Measurements from ENCODE around the gene HAS3.
"Not testable (repeated sequence)": the region's sequence is repeated elsewhere in the genome, so short reads cannot be mapped to it uniquely, and the experiment has no call there.

The HAS3 gene

GRCh38 chr16:69131167-69131838 is 25.9 kb downstream of the HAS3 start:
- DNase-seq (ENCODE audit: low read depth) = peak; percentile 88
- peak overlapping the region; percentile 95 for H3K4me3 ChIP-seq (ENCODE audit: low read depth, low read length)
- TF ChIP-seq, protein P1, sequence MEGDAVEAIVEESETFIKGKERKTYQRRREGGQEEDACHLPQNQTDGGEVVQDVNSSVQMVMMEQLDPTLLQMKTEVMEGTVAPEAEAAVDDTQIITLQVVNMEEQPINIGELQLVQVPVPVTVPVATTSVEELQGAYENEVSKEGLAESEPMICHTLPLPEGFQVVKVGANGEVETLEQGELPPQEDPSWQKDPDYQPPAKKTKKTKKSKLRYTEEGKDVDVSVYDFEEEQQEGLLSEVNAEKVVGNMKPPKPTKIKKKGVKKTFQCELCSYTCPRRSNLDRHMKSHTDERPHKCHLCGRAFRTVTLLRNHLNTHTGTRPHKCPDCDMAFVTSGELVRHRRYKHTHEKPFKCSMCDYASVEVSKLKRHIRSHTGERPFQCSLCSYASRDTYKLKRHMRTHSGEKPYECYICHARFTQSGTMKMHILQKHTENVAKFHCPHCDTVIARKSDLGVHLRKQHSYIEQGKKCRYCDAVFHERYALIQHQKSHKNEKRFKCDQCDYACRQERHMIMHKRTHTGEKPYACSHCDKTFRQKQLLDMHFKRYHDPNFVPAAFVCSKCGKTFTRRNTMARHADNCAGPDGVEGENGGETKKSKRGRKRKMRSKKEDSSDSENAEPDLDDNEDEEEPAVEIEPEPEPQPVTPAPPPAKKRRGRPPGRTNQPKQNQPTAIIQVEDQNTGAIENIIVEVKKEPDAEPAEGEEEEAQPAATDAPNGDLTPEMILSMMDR (IDR thresholded peaks at IDR 0.05; ENCODE audit: low read depth, low read length) = no peak
- TF ChIP-seq MAX (IDR thresholded peaks at IDR 0.05; ENCODE audit: low read depth, low read length) (no peak), MYC (IDR thresholded peaks at IDR 0.05; ENCODE audit: low read depth, low read length) (no peak), POLR2A (IDR thresholded peaks at IDR 0.05; ENCODE audit: extremely low read depth, insufficient read length) (no peak)

DNA sequence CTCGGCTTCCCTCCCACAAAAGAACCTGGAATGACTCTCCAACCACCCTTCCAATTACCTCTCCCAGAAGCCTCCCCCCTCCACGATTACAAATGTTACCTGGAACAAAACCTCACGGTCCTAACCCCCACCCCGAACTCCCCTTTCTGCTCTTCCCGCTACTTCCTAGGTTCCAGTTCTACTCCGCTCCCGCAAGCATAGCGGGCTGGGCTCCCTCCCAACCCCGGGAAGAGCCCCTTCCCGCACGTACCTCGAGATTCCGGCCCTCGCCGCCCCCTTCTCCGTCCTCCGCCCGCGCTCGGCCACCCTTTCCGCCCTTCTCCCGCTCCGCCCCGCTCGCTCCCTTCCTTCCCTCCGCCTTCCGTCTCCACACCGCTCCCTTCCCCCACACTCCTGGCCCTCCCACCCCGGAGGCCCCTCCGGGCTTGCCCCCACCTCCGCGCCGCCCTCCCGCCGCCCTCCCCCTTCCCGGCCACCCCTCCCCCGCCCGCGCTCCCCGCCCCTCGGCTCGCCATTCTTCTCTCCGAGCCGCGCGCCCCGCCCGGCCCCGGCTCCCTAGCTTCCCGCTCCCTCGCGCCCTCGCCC is 26.5 kb downstream of the HAS3 start:
- no peak for TF ChIP-seq MAX (IDR thresholded peaks at IDR 0.05; ENCODE audit: low read depth, low read length)
- TF ChIP-seq, protein P1 (IDR thresholded peaks at IDR 0.05; ENCODE audit: low read depth, low read length) = no peak
- no peak for TF ChIP-seq POLR2A (IDR thresholded peaks at IDR 0.05; ENCODE audit: extremely low read depth, insufficient read length)
- no peak for TF ChIP-seq MYC (IDR thresholded peaks at IDR 0.05; ENCODE audit: low read depth, low read length)
- peak overlapping the region; percentile 95 for H3K4me3 ChIP-seq (ENCODE audit: low read depth, low read length)
- peak; percentile 94 for DNase-seq (ENCODE audit: low read depth)

- H3K4me3 ChIP-seq (ENCODE audit: low read depth, low read length) = peak within 1 kb of the TSS; percentile 96
- peak; percentile 94 for DNase-seq (ENCODE audit: low read depth)
- peak; percentile 98 for TF ChIP-seq MYC (IDR thresholded peaks at IDR 0.05; ENCODE audit: low read depth, low read length)
- TF ChIP-seq, protein P1 (IDR thresholded peaks at IDR 0.05; ENCODE audit: low read depth, low read length) = no peak
- TF ChIP-seq MAX (IDR thresholded peaks at IDR 0.05; ENCODE audit: low read depth, low read length) = peak; percentile 95
- peak; percentile 92 for TF ChIP-seq POLR2A (IDR thresholded peaks at IDR 0.05; ENCODE audit: extremely low read depth, insufficient read length)
These were observed 27.2 kb downstream of the HAS3 start, which contains the start of the genes CHTF8 and UTP4 for GRCh38 chr16:69132424-69133252. CHTF8 (minus strand) TSS chr16:69132588; CDS start chr16:69121458, 11,130 bp downstream. UTP4 (plus strand) TSS chr16:69132649; CDS start chr16:69133460, 811 bp downstream.

DNA sequence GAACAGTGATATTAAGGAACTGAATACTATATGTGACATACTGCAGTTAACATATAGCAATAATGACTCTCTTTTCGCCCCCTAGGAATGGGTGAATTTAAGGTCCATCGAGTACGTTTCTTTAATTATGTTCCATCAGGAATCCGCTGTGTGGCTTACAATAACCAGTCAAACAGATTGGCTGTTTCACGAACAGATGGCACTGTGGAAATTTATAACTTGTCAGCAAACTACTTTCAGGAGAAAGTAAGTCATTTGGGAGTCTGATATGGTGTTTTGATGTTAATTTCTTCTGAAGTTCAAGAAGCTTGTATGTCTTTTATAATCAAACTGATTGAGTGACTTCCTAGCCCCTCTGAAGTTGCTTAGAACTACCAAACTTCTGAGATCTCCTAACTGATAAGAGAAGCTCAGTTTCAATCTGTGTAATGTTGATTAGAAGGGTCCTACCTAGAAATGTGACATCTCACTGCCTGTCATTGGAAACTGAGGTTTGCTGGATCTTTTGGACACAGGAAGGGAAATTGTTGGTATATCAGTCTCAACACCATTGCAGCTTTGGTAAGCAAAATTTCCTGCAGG is 28.0 kb downstream of the HAS3 start:
- peak overlapping the region; percentile 96 for H3K4me3 ChIP-seq (ENCODE audit: low read depth, low read length)
- TF ChIP-seq MAX (IDR thresholded peaks at IDR 0.05; ENCODE audit: low read depth, low read length) (no peak), MYC (IDR thresholded peaks at IDR 0.05; ENCODE audit: low read depth, low read length) (no peak), POLR2A (IDR thresholded peaks at IDR 0.05; ENCODE audit: extremely low read depth, insufficient read length) (no peak)
- TF ChIP-seq, protein P1 (IDR thresholded peaks at IDR 0.05; ENCODE audit: low read depth, low read length) = no peak
- DNase-seq (ENCODE audit: low read depth) = no peak

- TF ChIP-seq MYC (IDR thresholded peaks at IDR 0.05; ENCODE audit: low read depth, low read length) (no peak), MAX (IDR thresholded peaks at IDR 0.05; ENCODE audit: low read depth, low read length) (no peak), POLR2A (IDR thresholded peaks at IDR 0.05; ENCODE audit: extremely low read depth, insufficient read length) (no peak)
- TF ChIP-seq, protein P1 (IDR thresholded peaks at IDR 0.05; ENCODE audit: low read depth, low read length) = no peak
- H3K4me3 ChIP-seq (ENCODE audit: low read depth, low read length) = no peak overlapping the region
- no peak for DNase-seq (ENCODE audit: low read depth)
These were observed 33.2 kb downstream of the HAS3 start for GRCh38 chr16:69138608-69139007.

DNA sequence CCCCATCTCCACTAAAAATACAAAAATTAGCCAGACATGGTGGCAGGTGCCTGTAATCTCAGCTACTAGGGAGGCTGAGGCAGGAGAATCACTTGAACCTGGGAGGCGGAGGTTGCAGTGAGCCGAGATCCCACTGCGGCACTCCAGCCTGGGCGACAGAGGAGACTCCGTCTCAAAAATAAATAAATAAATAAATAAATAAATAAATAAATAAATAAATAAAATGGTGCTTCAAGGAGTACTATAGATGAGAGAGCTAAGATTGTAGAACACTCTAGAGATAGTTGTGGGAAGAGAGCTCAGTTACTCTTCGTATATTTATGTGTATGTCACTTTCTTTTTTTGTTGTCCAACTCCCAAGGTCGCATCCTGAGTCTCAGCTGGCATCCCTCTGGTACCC is 34.0 kb downstream of the HAS3 start:
- not testable (repeated sequence) for DNase-seq (ENCODE audit: low read depth)

More for the DNA sequence above, 34.0 kb downstream of the HAS3 start:
- H3K4me3 ChIP-seq (ENCODE audit: low read depth, low read length) = not testable (repeated sequence)
